HuH-7 (cell line): ENCODE data around the gene ST6GALNAC4.

Experiments
- DNase-seq: peaks from one replicate; pipeline ENCODE4 v3.0.0; 2011; ENCODE audit warnings: low spot score

The ST6GALNAC4 gene

GRCh38 chr9:127946728-127947127, 29.9 kb upstream of the ST6GALNAC4 start:
- no peak for DNase-seq

GRCh38 chr9:127945942-127946341, 29.1 kb upstream of the ST6GALNAC4 start:
- no peak for DNase-seq

GRCh38 chr9:127945338-127945737, 28.5 kb upstream of the ST6GALNAC4 start:
- DNase-seq, result no peak

GRCh38 chr9:127944586-127945218, 27.9 kb upstream of the ST6GALNAC4 start:
- DNase-seq, result no peak

GRCh38 chr9:127943731-127944144, 26.9 kb upstream of the ST6GALNAC4 start:
- peak; percentile 85 for DNase-seq

GRCh38 chr9:127943011-127943662, 26.3 kb upstream of the ST6GALNAC4 start:
- DNase-seq, result no peak

GRCh38 chr9:127942216-127943010, 25.6 kb upstream of the ST6GALNAC4 start:
- peak; percentile 83 for DNase-seq

- DNase-seq, result no peak
Observed at GRCh38 chr9:127941961-127942215, 25.0 kb upstream of the ST6GALNAC4 start.

- DNase-seq, result no peak
Observed at GRCh38 chr9:127941062-127941960, 24.5 kb upstream of the ST6GALNAC4 start.

GRCh38 chr9:127940593-127940992, 23.8 kb upstream of the ST6GALNAC4 start:
- no peak for DNase-seq

- DNase-seq, result no peak
Observed at GRCh38 chr9:127938298-127938690, 21.5 kb upstream of the ST6GALNAC4 start.

- peak; percentile 96 for DNase-seq
Observed at GRCh38 chr9:127937388-127938297, 20.8 kb upstream of the ST6GALNAC4 start, which contains the start of gene DPM2. Gene DPM2, minus strand, starts transcription at chr9:127937854. Its CDS starts 34 bp downstream, at chr9:127937820.

GRCh38 chr9:127937056-127937387, 20.2 kb upstream of the ST6GALNAC4 start:
- DNase-seq, result no peak

GRCh38 chr9:127936347-127936852, 19.6 kb upstream of the ST6GALNAC4 start:
- DNase-seq, result no peak

GRCh38 chr9:127935765-127936221, 19.0 kb upstream of the ST6GALNAC4 start:
- no peak for DNase-seq

- DNase-seq, result no peak
Observed at GRCh38 chr9:127934986-127935385, 18.1 kb upstream of the ST6GALNAC4 start.

- no peak for DNase-seq
Observed at GRCh38 chr9:127934248-127934647, 17.4 kb upstream of the ST6GALNAC4 start.

- DNase-seq, result peak; percentile 71
Observed at GRCh38 chr9:127931092-127931881, 14.4 kb upstream of the ST6GALNAC4 start.

- DNase-seq, result peak; percentile 98
Observed at GRCh38 chr9:127930231-127931091, 13.6 kb upstream of the ST6GALNAC4 start, which contains the start of gene PIP5KL1. Gene PIP5KL1, minus strand, starts transcription at chr9:127930777. Its CDS starts 25 bp downstream, at chr9:127930752.
